WERI-Rb-1 (cell line): Measurements from ENCODE around the gene MAB21L1.
A peak's percentile ranks its signal among the peaks of the same experiment; 100 is the strongest.

Experiments
- DNase-seq: peaks from one replicate; pipeline ENCODE4 v3.0.0-alpha.2; 2020
- H3K27ac ChIP-seq: fragments of 250-450 bp; sonication (Bioruptor Pico); 2 replicates; pipeline ENCODE4 v1.5.1; 2020; ENCODE audit warnings: mild to moderate bottlenecking, moderate library complexity
- H3K27me3 ChIP-seq: fragments of 250-450 bp; sonication (Bioruptor Pico); 2 replicates; pipeline ENCODE4 v1.5.1; 2021; ENCODE audit warnings: mild to moderate bottlenecking, low read depth, moderate library complexity; ENCODE audit not compliant: insufficient read depth, severe bottlenecking
- H3K36me3 ChIP-seq: fragments of 250-450 bp; sonication (Bioruptor Pico); 2 replicates; pipeline ENCODE4 v1.5.1; 2020; ENCODE audit warnings: mild to moderate bottlenecking, moderate library complexity
- H3K4me3 ChIP-seq: 2 replicates; pipeline ENCODE4 v1.5.1; 2011; ENCODE audit warnings: low read depth, mild to moderate bottlenecking, control low read depth, low read length
- H3K9me3 ChIP-seq: fragments of 250-450 bp; sonication (Bioruptor Pico); 2 replicates; pipeline ENCODE4 v1.5.1; 2021; ENCODE audit warnings: mild to moderate bottlenecking, moderate library complexity; ENCODE audit not compliant: severe bottlenecking
- CTCF ChIP-seq: IDR thresholded peaks from 2 replicates; pipeline ENCODE4 v1.5.1; 2011; ENCODE audit warnings: low read depth, mild to moderate bottlenecking, control low read depth, inconsistent platforms, low read length

MAB21L1 gene

DNA sequence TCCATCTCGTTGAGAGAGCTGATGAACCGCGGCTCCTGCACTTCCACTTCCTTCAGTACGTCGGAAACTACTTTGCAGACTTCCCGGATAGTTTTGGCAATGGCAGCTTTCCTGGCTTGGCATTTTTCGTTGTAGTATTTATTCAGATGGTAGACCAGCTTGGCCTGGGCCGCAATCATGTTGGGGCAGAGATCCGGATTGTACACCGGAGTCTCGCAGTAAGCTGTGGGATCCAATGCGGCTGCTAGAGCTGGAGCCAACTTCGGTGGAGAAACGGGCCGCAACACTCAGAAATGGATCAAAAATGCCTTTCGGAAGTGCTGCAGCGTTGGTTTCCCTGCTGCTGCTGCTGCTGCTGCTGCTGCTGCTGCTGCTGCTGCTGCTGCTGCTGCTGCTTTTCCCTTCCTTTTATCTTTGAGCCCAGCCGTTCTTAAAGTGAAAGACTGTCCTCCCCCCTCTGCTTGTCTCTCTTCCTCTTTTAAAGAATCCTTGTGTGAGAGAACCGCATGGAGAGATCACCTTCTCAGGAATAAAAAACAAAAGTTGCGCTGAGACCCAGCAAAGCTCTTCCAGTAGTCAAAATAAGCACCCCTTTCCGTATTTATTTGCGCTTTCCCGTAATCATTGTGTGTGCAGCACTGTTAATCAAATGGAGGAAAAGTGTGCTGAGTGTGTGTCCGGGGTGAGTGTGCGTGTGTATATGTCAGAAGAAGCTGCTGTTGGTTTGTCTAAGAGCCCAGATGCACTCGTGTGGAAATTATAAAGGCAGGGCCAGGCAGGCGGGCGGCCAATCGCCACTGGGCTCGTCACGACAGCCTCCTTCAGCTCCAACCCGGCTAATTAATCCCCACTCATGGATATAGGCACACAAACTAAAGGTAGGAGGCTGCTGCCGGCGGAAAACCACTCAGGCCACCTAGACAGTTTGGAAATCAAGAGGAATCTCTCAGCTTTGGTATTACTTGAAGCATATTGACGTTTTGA lies at the start of gene MAB21L1:
Gene MAB21L1, minus strand, starts transcription at position 730 of the 984 bp plus-strand sequence. Its CDS starts 551 bp downstream, at position 179.
- no peaks in the 10 kb centered on the region for H3K27me3 ChIP-seq
- H3K27ac ChIP-seq: peak within 1 kb of the TSS; percentile 97
- no peaks in the 10 kb centered on the region for H3K9me3 ChIP-seq
- H3K36me3 ChIP-seq: peaks cover 42% of the 10 kb centered on the region
- peak within 1 kb of the TSS; percentile 56 for H3K4me3 ChIP-seq
- peak; percentile 95 for DNase-seq
- no peak for TF ChIP-seq CTCF

- H3K9me3 ChIP-seq: no peaks in the 10 kb centered on the region
- no peaks in the 10 kb centered on the region for H3K36me3 ChIP-seq
- TF ChIP-seq CTCF: no peak
- DNase-seq: no peak
- no peak overlapping the region for H3K4me3 ChIP-seq
- no peaks in the 10 kb centered on the region for H3K27me3 ChIP-seq
- H3K27ac ChIP-seq: no peak overlapping the region
Observed at GRCh38 chr13:35524171-35524570, 47.7 kb upstream of the MAB21L1 start.

DNA sequence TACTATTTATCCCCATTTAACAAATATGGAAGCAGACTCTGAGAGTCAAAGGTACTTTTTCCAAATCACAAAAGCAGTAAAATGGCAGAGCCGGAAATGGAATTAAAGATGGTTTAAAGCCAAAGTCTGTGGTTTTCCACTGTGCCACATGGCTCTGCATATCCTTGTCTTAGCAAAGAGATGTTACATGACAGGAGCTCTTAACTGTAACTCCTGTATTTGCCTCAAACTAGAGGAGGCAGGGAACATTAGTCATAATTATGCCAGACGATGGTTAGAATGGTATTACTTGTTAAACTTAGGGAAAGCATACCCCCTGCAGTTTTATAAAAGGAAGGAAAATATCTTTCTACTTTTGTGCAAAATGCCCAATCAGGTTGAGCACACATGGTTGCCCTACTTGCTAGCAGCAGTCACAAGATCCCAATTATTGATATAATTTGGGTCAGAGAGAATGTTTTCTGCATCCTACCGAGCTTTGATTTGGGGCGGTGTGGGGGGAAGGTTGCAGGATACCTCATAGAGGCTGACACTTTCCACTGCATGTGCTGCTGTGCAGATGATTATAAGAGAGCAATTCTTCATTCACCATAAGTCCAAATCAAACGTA lies 42.0 kb upstream of the MAB21L1 start:
- Histone ChIP-seq H3K27ac (no peak overlapping the region), H3K36me3 (no peaks in the 10 kb centered on the region), H3K27me3 (no peaks in the 10 kb centered on the region), H3K4me3 (no peak overlapping the region), H3K9me3 (no peaks in the 10 kb centered on the region)
- no peak for DNase-seq
- no peak for TF ChIP-seq CTCF

- no peak for DNase-seq
- Histone ChIP-seq H3K4me3 (no peak overlapping the region), H3K36me3 (no peaks in the 10 kb centered on the region), H3K9me3 (no peaks in the 10 kb centered on the region), H3K27me3 (no peaks in the 10 kb centered on the region), H3K27ac (no peak overlapping the region)
- TF ChIP-seq CTCF: no peak
Observed at GRCh38 chr13:35514801-35515502, 38.5 kb upstream of the MAB21L1 start.

DNA sequence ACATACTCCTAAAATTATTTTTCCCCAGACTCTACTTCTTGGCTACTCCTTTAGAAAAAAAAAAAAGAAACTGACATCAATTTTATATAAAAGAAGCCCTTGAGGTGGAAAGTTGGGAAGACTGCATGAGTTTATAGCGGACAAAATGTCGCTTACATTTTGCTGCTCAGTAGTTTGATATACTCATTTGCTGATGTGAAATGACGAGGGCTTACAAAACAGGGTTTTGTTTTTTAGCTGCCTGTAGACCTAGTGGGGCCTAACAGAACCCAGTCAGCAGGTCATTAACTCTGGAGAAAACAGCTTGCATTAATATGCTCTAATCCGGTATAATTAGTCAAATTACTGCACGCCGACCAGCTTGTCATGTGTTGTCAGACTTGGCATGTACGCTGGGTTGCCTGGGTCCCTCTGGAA lies 37.6 kb upstream of the MAB21L1 start:
- Histone ChIP-seq H3K4me3 (no peak overlapping the region), H3K27me3 (no peaks in the 10 kb centered on the region), H3K9me3 (no peaks in the 10 kb centered on the region), H3K27ac (no peak overlapping the region), H3K36me3 (no peaks in the 10 kb centered on the region)
- TF ChIP-seq CTCF: no peak
- DNase-seq: no peak
